CD4-positive, alpha-beta memory T cell (primary cell): ENCODE results near the gene KLHL35. TPM values are rescaled to one million over a fixed set of nuclear protein-coding genes. Genes with fewer than 3 reads are reported as not detected.
A peak's percentile ranks its signal among the peaks of the same experiment; 100 is the strongest.

Experiments used
- CTCF ChIA-PET: fragments of 350-600 bp; sonication (Branson Sonifier 250); formaldehyde crosslinking; loops from one replicate; lab custom pipeline; 2021; ENCODE audit warnings: inconsistent platforms; ENCODE audit not compliant: partially characterized antibody; lab: Charles Lee
- POLR2A ChIA-PET: fragments of 350-600 bp; sonication (Branson Sonifier 250); formaldehyde crosslinking; loops from one replicate; lab custom pipeline; 2021; ENCODE audit not compliant: partially characterized antibody; lab: Charles Lee
- DNase-seq, 5 donors: peaks; one replicate each; pipeline versions ENCODE4 v3.0.0 to v3.0.0-alpha.2; 2020 to 2022; ENCODE audit warnings: mixed read lengths in 1 of 5
- H3K27ac ChIP-seq: one replicate; pipeline ENCODE4 v1.7.0; 2013; ENCODE audit warnings: low read depth, low read length
- H3K27me3 ChIP-seq: 2 replicates; pipeline ENCODE4 v1.7.0; 2013; ENCODE audit warnings: mild to moderate bottlenecking, low read length, moderate library complexity; ENCODE audit not compliant: insufficient read depth
- H3K36me3 ChIP-seq: 2 replicates; pipeline ENCODE4 v1.7.0; 2013; ENCODE audit warnings: mild to moderate bottlenecking, low read length, moderate library complexity; ENCODE audit not compliant: insufficient read depth
- H3K4me1 ChIP-seq: 2 replicates; pipeline ENCODE4 v1.7.0; 2013; ENCODE audit warnings: mild to moderate bottlenecking, low read length, moderate library complexity; ENCODE audit not compliant: insufficient read depth
- H3K4me3 ChIP-seq, 2 donors: one replicate each; pipeline ENCODE4 v1.7.0; 2013; ENCODE audit warnings: low read length in 2 of 2, mild to moderate bottlenecking in 1 of 2
- H3K9me3 ChIP-seq, 2 donors: one replicate each; pipeline ENCODE4 v1.7.0; 2013; ENCODE audit warnings: low read length in 2 of 2, control low read depth in 1 of 2; ENCODE audit not compliant: control insufficient read depth in 1 of 2
- H3K27ac Mint-ChIP-seq, 7 donors: one replicate each; pipeline ENCODE4 v1.8.0; 2020 to 2021; ENCODE audit warnings: mixed read lengths in 7 of 7, mild to moderate bottlenecking in 6 of 7, inconsistent platforms in 3 of 7, moderate library complexity in 3 of 7
- H3K27me3 Mint-ChIP-seq, 2 donors: one replicate each; pipeline ENCODE4 v1.8.0; 2020 to 2021; ENCODE audit warnings: mixed read lengths in 2 of 2
- H3K36me3 Mint-ChIP-seq, 2 donors: one replicate each; pipeline ENCODE4 v1.8.0; 2020 to 2021; ENCODE audit warnings: mixed read lengths in 2 of 2, inconsistent platforms in 1 of 2, mild to moderate bottlenecking in 1 of 2
- H3K4me1 Mint-ChIP-seq, 4 donors: one replicate each; pipeline ENCODE4 v1.8.0; 2020 to 2021; ENCODE audit warnings: mixed read lengths in 4 of 4, mild to moderate bottlenecking in 1 of 4
- H3K4me3 Mint-ChIP-seq, 8 donors: one replicate each; pipeline ENCODE4 v1.8.0; 2020 to 2021; ENCODE audit warnings: mixed read lengths in 8 of 8, mild to moderate bottlenecking in 7 of 8, moderate library complexity in 6 of 8, inconsistent platforms in 3 of 8
- H3K9me3 Mint-ChIP-seq, 8 donors: one replicate each; pipeline ENCODE4 v1.8.0; 2020 to 2021; ENCODE audit warnings: mixed read lengths in 8 of 8, mild to moderate bottlenecking in 5 of 8, inconsistent platforms in 3 of 8, moderate library complexity in 1 of 8
- intact Hi-C: fragments of 100-400 bp; cut with micrococcal nuclease; formaldehyde crosslinking; loops from one replicate; pipeline ENCODE4 v1.15.1; 2023
- polyA plus RNA-seq, 2 donors: library from polyadenylated mRNA; unstranded; fragments of 300-500 nt; fragmentation: Illumina TruSeq; gene quantifications; one replicate each; pipeline ENCODE4 v1.2.3, GENCODE V29; 2021
- total RNA-seq, 2 experiments: library from RNA; stranded (reverse); gene quantifications; one replicate each; pipeline ENCODE4 v1.2.3, GENCODE V29; 2021

The KLHL35 gene, protein sequence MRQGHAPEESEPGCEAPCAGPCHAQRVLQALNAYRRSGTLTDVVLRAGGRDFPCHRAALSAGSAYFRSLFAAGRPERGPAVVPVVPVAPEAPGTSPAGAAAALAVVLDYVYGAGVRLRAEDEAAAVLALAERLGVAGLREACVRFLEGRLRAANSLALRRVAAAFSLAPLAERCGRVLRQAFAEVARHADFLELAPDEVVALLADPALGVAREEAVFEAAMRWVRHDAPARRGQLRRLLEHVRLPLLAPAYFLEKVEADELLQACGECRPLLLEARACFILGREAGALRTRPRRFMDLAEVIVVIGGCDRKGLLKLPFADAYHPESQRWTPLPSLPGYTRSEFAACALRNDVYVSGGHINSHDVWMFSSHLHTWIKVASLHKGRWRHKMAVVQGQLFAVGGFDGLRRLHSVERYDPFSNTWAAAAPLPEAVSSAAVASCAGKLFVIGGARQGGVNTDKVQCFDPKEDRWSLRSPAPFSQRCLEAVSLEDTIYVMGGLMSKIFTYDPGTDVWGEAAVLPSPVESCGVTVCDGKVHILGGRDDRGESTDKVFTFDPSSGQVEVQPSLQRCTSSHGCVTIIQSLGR
- total RNA-seq (1 to 10 TPM; 1.2 to 1.5 TPM), polyA plus RNA-seq (1 to 10 TPM in 1 of 2 donors, under 1 TPM in 1; 0.93 to 1.5 TPM)

DNA sequence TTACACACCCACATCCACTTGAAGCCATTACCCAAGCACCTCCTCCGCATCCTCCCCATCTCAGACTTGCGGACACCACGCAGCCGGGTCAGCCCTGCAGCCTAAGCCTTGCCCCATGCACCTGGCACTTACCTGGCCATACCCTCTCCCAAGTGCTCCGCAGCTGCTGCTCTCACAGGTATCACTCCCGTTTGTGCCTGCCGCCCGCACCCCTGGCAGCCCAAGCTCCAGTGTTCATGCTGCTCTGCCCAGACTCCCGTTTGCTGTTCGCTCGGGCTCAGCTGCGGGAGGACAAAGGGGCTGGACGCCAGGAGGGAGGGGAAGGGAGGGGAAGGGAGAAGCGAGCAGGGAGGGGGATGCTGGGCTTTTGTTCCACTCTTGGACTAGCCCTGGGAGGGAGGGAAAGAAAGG lies at the start of gene KLHL35:
Gene KLHL35 (minus strand): TSS at position 293 of the 411 bp plus-strand sequence. CDS start 2,574 bp downstream, outside the sequence.
- POLR2A ChIA-PET = no interaction called here
- H3K27ac Mint-ChIP-seq = peak within 1 kb of the TSS in 2 of 7 donors; percentile 1 to 70

DNA sequence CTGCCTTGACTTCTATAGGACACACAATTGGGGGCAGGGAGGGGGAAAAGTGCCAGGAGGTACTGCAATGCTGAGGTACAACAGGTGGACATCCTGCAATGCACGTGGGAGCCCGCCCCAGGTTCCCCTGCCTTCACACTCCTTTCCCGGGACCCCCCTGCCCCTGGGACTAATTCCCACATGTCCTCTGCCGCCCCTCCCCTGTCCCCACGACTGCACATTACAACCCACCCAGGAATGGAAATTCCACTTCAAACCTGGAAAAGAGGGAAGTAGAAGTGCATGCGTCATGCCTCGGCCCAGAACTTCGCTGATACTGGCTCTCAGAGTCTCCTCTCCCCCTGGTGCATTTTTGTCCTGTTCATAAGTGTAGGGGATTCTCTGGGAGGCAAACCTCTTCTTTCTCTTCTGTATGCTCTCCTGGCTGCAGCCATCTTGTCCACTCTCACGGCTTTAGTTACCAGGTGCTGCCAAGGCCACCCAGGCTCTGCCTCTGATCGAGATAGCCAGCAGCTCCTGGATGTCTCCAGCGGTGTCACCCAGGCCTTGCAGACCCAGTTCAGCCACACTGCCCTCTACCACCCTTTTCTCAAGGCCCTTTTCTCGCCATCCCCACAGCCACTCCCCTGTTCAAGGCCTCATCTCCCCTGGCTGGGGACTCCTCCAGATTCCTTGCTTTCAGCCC lies 49.1 kb upstream of the KLHL35 start:
- Histone ChIP-seq H3K27ac (no peak overlapping the region), H3K4me3 (no peak overlapping the region), H3K4me1 (no peaks in the 10 kb centered on the region), H3K9me3 (no peaks in the 10 kb centered on the region), H3K36me3 (no peaks in the 10 kb centered on the region), H3K27me3 (no peaks in the 10 kb centered on the region)
- intact Hi-C loops = no loop called here
- POLR2A ChIA-PET = no interaction called here
- Mint-ChIP-seq H3K4me1 (peaks cover 4 to 15% (median 11%) of the 10 kb centered on the region in 4 donors), H3K36me3 (peaks cover 0 to 27% of the 10 kb centered on the region in 2 donors), H3K4me3 (no peak overlapping the region), H3K9me3 (no peaks in the 10 kb centered on the region), H3K27ac (peak overlapping the region in 6 of 7 donors; percentile 42 to 84 (median 78)), H3K27me3 (no peaks in the 10 kb centered on the region)
- DNase-seq = no peak
- CTCF ChIA-PET = no interaction called here

More for the DNA sequence above, at the start of gene KLHL35:
- H3K4me3 Mint-ChIP-seq = peak within 1 kb of the TSS in 1 of 8 donors; percentile 49
- CTCF ChIA-PET = interaction anchor here (1.6 kb wide), 1 partner anchor 13 kb away, joined by 6 read pairs; no protein-coding TSS in a partner anchor
- no peak within 1 kb of the TSS for H3K4me3 ChIP-seq
- no peak within 1 kb of the TSS for H3K27ac ChIP-seq
- H3K9me3 Mint-ChIP-seq = peaks cover 0 to 5% (median 0%) of the 10 kb centered on the region in 8 donors
- H3K27me3 ChIP-seq = peaks cover 6% of the 10 kb centered on the region
- peaks cover 8 to 26% of the 10 kb centered on the region in 2 donors for H3K27me3 Mint-ChIP-seq
- no peaks in the 10 kb centered on the region for H3K36me3 ChIP-seq
- H3K4me1 Mint-ChIP-seq = peaks cover 13 to 40% (median 21%) of the 10 kb centered on the region in 4 donors
- peaks cover 19 to 24% of the 10 kb centered on the region in 2 donors for H3K36me3 Mint-ChIP-seq
- H3K9me3 ChIP-seq = no peaks in the 10 kb centered on the region
- intact Hi-C loops = no loop called here
- peaks cover 25% of the 10 kb centered on the region for H3K4me1 ChIP-seq
- no peak for DNase-seq

GRCh38 chr11:75481223-75481921 lies 48.4 kb upstream of the KLHL35 start:
- Mint-ChIP-seq H3K36me3 (peaks cover 0 to 27% of the 10 kb centered on the region in 2 donors), H3K4me3 (no peak overlapping the region), H3K27ac (peak overlapping the region in 1 of 7 donors; percentile 62), H3K27me3 (no peaks in the 10 kb centered on the region), H3K9me3 (no peaks in the 10 kb centered on the region), H3K4me1 (peaks cover under 1 to 12% (median 11%) of the 10 kb centered on the region in 4 donors)
- no peaks in the 10 kb centered on the region for H3K9me3 ChIP-seq
- DNase-seq = no peak
- no peak overlapping the region for H3K27ac ChIP-seq
- H3K4me1 ChIP-seq = peaks cover 7% of the 10 kb centered on the region
- ChIA-PET CTCF (no interaction called here), POLR2A (no interaction called here)
- H3K36me3 ChIP-seq = no peaks in the 10 kb centered on the region
- intact Hi-C loops = no loop called here
- H3K4me3 ChIP-seq = no peak overlapping the region
- H3K27me3 ChIP-seq = no peaks in the 10 kb centered on the region

DNA sequence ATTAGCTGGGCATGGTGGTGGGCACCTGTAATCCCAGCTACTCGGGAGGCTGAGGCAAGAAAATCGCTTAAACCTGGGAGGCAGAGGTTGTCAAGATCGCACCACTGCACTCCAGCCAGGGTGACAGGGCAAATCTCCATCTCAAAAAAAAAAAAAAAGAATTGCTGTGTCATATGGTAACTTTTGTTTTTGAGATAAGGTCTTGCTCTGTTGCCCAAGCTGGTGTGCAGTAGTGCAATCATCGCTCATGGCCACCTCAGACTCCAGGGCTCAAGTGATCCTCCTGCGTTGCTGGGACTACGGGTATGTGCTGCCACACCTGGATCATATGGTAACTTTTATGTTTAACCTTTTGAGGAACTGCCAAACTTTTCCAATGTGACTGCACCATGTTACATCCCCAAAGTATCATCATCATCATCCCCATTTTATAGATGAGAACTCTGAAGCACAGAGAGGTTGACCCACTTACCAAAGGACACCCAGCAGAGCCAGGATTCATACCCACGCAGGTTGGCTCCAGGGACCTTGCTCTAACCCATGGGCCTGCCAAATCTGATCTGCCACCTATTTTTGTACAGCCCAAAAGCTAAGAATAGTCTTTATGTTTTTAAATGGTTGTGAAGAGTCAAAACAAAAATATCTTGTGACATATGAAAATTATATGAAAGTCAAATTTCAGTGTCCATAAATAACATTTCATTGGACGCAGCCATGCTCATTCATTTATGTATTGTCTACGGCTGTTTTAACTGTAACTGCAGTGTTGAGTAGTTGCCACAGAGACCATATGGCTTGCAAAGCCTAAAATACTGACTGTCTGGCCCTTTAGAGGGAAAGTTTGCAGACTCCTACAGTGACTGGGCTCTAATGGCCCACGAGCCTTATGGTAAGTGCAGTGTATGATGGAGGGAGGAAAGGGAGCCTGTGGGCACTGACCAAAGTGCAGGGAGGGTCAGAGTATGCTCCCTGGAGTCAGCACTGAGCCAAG lies 47.5 kb upstream of the KLHL35 start:
- H3K27me3 ChIP-seq = no peaks in the 10 kb centered on the region

DNA sequence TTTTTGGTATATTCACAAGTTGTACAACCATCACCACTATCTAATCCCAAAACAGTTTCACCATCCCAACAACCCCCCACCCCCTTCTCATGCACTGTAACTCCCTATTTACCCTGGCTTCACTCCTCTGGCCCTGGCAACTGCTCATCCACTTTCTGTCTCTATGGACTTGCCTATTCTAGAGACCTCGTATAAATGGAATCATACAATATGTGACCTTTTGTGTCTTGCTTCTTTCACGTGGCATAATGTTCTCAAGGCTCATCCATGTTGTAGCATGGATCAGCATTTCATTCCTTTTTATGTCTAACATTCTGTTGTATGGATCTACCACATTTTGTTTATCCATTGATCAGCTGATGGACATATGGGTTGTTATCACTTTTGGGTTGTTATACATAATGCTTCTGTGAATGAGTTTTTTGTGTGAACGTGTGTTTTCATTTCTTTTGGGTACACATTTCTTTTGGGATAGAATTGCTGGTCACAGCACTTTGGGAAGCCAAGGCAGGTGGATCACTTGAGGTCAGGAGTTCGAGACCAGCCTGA lies 46.7 kb upstream of the KLHL35 start:
- H3K4me1 Mint-ChIP-seq = peaks cover 17 to 28% (median 26%) of the 10 kb centered on the region in 4 donors
- H3K4me3 Mint-ChIP-seq = no peak overlapping the region
- peaks cover 2 to 28% of the 10 kb centered on the region in 2 donors for H3K36me3 Mint-ChIP-seq
- no peaks in the 10 kb centered on the region for H3K9me3 Mint-ChIP-seq
- Histone ChIP-seq H3K27ac (no peak overlapping the region), H3K27me3 (no peaks in the 10 kb centered on the region), H3K4me3 (no peak overlapping the region), H3K9me3 (no peaks in the 10 kb centered on the region), H3K36me3 (no peaks in the 10 kb centered on the region), H3K4me1 (peaks cover 24% of the 10 kb centered on the region)
- H3K27ac Mint-ChIP-seq = peak overlapping the region in 5 of 7 donors; percentile 3 to 66 (median 60)
- DNase-seq = no peak
- ChIA-PET POLR2A (no interaction called here), CTCF (no interaction called here)
- intact Hi-C loops = no loop called here
- no peaks in the 10 kb centered on the region for H3K27me3 Mint-ChIP-seq

More for the DNA sequence above, 47.5 kb upstream of the KLHL35 start:
- H3K4me1 ChIP-seq = peaks cover 16% of the 10 kb centered on the region
- ChIA-PET CTCF (no interaction called here), POLR2A (no interaction called here)
- DNase-seq = no peak
- Mint-ChIP-seq H3K27me3 (no peaks in the 10 kb centered on the region), H3K4me3 (no peak overlapping the region), H3K9me3 (no peaks in the 10 kb centered on the region), H3K4me1 (peaks cover 9 to 20% (median 19%) of the 10 kb centered on the region in 4 donors), H3K27ac (peak overlapping the region in 5 of 7 donors; percentile 4 to 57 (median 35)), H3K36me3 (peaks cover 0 to 25% of the 10 kb centered on the region in 2 donors)
- H3K9me3 ChIP-seq = no peaks in the 10 kb centered on the region
- intact Hi-C loops = no loop called here
- H3K36me3 ChIP-seq = no peaks in the 10 kb centered on the region
- no peak overlapping the region for H3K4me3 ChIP-seq
- H3K27ac ChIP-seq = no peak overlapping the region
